Fibroblast of skin of abdomen (primary cell): ENCODE measurements around the gene SERPINA9.
A peak's percentile ranks its signal among the peaks of the same experiment; 100 is the strongest.
"Not testable (repeated sequence)": the region's sequence is repeated elsewhere in the genome, so short reads cannot be mapped to it uniquely, and the experiment has no call there.

Experiments used
- DNase-seq: peaks from one replicate; pipeline ENCODE4 v3.0.0-alpha.2; 2013

Gene SERPINA9

DNA sequence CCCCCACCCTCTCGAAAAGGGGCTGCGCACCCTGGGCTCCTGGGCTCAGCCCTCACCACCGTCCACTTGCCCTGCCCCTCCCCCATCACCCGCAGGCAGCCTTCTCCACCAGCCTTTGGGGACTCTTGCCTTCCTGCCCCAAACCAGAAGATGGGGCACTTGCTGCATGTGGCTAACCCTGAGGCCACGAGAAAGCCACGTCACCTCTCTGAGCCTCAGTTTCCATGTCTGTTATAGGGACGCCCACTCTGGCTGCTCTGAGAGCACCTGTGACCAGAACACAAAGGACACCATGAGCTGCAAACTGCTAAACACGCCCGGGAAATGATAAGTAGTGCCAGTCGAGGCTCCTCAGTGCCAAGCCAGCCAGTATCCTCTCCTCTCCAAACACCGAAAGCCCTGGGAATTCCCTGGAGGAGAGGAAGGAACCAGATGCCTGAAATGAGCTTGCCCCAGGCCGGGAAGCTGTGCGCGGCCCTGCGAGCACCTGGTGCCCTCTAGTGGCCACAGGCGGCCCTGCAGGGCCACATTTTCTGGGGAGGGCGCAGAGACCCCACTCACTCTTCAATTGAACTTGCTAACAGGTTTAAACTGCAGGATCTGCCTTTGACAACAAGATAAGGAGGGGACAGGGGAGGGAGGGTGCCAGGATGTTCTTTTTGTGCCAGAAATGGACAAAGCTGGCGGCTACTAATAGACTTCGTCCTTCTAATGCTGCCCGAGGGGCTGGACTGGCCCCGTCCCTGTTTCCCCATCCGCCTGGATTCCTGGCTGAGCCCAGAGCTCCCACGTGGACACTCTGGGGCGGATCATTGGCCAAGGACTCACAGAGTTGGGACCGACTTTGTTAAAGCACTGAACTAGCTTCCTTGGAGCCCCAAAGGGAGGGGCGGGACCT lies 10.2 kb upstream of the SERPINA9 start:
- peak; percentile 60 for DNase-seq

DNA sequence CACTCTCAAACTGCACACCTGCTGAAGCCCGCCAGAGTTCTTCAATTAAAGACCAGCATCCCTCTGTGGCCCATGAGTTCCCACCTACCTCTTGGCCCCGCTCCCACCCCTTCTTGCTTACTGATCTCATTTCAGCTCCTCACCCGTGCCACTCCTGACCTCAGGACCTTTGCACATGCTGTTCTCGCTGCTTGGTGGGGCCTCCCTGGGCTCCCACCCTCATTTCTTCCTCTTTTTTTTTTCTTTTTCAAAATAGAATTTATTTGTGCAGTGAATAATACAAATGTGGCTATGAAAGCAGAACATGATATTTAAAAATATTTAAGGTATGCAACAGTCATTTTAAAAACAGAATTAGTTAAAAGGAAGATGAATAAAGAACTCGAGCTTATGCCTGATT lies 8.5 kb upstream of the SERPINA9 start:
- no peak for DNase-seq

DNA sequence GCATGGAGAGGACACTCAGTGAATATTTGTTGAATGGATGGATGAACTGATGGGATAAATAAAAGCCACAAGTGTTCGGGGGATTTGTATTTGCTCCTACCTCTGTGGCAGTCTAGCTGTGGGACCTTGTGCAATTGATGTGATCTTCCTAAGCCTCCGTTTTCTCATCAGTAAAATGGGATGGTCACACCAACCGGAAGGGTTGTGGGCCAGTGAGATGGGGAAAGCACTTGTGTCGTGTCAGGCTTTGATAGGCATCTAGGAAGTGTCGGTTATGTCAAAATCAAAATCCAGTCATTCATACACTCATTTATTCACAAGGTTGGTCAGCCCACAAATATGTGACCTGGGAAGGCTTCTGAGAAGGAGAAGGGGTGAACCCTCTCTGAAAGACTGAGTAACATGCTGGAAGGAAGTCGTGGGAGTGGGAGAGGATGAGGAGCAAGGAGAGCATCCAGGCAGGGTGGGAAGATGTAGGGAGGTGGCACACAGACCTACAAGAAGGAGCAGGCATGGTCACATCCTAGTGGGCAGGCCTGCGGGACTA lies 7.8 kb upstream of the SERPINA9 start:
- peak; percentile 21 for DNase-seq

DNA sequence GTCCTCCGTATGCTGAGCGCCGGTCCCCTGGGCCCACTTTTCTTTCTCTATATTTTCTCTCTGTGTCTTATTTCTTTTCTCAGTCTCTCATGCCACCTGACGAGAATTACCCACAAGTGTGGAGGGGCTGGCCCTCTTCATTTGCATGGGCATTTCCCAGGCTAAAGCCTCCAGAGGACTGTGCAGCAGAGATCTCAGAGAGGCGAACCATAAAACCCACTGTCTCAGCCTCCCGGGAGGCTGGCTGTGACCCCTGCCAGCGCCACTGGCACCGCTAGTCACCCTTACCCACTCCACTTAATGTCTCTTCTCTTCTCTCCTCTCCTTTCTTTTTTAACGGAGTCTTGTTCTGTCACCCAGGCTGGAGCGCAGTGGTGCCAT lies 7.1 kb upstream of the SERPINA9 start:
- DNase-seq, result no peak

DNA sequence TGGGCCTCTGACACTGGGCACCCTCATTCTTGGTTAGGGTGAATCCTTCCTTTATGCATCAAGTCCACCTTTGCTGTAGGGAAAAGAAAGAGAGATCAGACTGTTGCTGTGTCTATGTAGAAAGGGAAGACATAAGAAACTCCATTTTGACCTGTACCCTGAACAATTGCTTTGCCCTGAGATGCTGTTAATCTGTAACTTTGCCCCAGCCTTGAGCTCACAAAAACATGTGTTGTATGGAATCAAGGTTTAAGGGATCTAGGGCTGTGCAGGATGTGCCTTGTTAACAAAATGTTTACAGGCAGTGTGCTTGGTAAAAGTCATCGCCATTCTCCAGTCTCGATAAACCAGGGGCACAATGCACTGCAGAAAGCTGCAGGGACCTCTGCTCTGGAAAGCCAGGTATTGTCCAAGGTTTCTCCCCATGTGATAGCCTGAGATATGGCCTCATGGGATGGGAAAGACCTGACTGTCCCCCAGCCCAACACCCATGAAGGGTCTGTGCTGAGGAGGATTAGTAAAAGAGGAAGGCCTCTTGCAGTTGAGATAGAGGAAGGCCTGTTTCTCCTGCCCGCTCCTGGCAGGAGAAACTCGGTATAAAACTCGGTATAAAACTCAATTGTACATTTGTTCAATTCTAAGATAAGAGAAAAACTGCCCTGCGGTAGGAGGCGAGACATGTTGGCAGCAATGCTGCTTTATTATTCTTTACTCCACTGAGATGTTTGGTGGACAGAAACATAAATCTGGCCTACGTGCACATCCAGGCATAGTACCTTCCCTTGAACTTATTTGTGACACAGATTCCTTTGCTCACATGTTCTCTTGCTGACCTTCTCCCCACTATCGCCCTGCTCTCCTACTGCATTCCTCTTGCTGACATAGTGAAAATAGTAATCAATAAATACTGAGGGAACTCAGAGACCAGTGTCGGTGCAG lies 6.4 kb upstream of the SERPINA9 start:
- not testable (repeated sequence) for DNase-seq

DNA sequence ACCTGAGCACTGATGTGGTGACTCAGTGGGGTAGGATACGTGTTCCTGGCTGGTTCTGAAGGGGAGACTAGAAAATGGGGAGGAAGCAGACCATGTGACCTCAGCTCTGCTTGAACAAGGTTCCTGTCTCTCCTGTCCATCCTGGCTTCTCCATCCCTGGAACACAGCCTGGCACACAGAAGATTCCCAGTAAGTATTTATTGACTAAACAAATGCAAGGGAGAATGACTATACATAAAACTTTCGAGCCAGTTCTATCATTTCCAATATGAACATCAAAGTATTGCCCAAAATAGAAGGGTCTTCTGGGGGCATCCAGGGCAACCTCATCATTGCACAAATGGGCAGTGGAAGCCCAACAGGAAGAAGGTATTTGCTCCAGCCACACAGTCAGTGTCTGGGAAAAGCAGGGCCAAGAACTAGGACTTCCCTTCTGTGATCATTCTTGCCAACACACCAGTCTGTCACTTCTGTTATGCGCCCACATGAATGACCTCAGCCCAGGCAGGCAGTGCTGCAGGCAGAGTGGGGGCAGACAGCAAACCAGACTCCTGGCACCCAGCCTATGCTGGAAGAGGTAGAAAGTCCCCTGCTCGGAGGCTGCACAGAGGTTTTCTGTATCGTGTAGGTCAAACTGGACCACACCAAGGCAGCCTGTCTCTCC lies 5.6 kb upstream of the SERPINA9 start:
- peak; percentile 47 for DNase-seq

DNA sequence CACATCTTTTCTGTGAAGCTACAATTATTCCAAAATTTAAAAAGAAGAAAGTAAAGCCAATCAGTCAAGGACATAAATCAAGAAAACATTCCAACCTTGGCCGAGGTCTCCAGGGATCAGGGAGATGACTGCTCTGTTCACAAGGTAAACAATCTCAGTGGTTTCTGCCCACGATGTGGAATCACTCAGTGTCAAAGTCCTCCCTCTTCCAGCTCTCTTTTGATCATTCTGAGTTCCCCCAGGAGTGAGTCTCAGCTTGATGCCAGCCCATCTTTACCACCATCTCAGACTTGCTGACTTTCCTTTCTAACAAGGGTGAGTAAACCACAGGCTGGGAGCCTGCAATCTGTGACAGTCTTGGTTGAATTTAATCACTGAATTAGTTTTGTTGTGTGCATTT lies 4.8 kb upstream of the SERPINA9 start:
- DNase-seq, result peak; percentile 18

DNA sequence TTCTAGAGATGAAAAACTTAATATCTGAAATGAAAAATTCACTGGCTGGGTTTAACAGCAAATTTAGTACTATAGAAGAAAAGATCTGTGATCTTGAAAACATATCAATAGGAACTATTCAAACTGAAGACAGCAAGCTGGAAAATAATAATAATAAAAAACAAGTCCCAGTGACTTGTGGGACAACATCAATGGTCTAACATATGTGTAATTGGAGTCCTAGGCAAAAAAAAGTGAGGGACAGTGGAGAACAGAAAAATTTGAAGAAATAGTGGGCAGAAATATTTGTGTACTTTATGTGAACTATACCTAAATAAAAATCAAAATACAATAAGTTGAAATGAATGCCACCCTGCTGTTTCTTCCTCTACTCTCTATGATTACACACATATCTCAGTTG lies 2.4 kb upstream of the SERPINA9 start:
- DNase-seq, result no peak

DNA sequence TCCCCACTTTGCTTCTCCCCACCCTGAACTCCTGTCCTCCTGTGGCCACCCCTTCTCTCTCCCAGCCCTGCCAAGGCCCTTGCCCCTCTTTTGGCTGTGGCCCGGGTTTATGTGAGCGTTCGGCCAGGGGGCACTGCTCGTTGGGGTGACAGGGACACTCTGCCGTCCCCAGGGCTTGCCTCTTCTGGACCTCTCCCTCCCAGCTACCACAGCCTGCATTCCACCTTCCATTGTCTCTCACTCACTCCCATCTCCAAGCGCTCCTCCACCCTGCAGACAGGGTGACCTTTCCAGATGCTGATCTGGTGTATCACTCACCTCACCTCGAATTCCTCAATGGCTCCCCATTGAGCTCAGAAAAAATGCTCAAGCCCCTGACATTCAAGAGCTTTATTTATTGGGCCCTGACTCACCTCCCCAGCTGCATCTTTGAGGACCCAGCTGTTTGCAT lies 1.4 kb downstream of the SERPINA9 start:
- peak; percentile 37 for DNase-seq

DNA sequence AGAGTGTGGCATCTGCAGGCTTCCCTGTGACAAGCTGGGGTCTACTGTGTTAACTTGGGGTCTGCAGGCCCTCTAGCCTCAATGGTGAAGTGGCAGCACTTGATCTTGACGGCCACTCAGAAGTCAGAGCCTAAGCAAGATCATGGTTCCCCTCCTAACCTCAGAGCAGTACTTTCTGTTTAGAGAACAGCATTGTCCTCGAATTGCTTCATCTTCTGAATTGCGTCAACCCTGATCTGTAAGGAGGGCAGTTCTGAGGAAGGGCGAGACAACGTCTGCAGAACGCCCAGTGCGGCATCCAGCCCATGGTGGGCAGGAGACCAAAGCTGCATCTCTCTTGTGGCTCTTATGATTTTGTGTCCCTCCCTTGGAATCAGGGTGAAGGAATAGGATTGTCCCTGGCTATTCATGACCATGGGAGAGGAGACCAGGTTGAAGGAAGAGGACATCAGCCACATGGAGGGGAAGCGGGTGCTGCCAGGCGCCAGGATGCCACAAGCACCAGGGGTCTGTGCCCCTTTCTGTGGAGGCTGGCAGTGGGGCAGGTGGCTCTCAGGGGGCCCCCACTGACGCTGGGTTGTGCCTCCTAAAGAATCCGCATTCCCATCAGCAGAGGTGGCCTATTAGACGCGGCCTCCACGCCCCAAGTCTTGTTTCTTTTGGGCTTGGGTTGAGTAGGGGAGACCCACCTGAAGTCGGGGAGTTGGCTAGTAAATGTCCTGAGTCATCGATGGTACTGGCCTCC lies 2.2 kb downstream of the SERPINA9 start:
- no peak for DNase-seq

DNA sequence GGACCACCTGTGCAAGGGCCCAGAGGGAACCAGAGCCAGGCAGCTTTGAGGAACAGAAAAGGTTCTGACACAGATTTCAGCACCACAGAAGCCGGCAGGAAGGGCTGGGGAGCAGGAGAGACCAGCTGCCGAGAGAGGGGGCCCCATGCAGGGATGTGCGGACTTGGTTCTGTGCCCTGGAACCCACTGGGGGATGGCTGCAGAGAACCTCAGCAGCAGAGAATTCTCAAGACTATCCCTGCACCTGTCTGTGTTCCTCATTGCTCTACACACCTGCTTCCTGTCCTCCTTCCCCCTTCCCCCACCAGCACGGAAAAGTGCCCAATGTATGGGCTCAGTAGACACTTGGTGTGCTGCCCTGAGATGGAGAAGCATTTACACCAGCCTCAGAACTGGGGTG lies 3.2 kb downstream of the SERPINA9 start:
- DNase-seq, result no peak

DNA sequence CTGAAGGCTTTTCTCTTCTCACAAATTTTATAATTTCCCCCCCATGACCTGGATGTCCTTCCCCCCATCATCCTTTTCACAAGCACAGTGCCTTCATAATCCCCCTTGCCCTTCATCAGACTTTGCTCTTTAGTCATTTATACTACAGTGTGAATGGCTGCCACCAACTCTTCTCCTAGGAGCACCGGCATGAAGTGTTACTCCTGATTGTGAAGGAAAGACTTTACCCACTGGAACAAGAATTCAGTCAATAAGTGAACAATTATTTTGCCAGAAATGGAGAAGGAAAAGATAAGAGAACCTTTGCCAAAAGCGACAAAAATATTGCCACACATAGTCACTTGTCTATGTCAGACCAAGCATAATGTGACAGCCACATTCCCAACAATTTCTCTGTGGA lies 5.0 kb downstream of the SERPINA9 start:
- DNase-seq, result no peak

DNA sequence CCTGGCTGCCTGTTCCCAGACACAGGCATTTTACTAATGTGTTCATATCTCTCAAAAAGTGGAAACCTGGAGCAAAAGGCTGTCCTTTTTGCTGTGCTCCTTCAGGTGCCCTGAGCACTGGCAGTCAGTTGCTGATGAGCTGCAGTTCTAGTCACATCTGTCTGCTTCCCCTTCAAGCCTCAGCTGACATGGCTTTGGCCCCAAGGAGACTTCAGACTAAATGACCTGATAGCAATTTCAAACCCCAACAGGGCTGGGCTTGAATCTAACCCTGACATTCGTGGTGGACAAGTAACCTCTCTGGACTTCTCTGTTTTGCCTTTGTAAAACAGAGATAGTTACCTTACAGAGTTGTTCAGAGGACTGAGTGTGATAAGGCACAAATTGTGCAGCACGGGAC lies 5.7 kb downstream of the SERPINA9 start:
- no peak for DNase-seq

DNA sequence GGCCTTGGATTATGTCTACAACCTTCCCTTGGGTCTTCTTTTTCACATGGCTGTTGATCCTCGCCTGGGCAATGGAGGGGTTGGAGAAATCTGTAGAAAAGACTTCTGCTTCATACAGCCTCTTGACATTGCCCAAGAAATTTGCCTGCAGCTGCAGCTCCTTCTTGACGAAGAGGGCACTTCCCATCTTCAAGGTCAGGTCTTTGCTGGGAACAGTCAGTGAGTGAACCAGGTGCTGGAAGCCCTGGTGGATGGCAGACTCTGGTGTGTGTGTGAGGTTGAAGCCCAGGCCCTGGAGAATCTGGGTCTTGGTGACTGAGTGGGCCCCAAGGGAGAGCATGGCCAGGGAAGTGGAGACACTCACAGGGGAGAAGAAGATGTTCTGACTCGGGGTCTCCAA lies 6.7 kb downstream of the SERPINA9 start:
- DNase-seq, result no peak

DNA sequence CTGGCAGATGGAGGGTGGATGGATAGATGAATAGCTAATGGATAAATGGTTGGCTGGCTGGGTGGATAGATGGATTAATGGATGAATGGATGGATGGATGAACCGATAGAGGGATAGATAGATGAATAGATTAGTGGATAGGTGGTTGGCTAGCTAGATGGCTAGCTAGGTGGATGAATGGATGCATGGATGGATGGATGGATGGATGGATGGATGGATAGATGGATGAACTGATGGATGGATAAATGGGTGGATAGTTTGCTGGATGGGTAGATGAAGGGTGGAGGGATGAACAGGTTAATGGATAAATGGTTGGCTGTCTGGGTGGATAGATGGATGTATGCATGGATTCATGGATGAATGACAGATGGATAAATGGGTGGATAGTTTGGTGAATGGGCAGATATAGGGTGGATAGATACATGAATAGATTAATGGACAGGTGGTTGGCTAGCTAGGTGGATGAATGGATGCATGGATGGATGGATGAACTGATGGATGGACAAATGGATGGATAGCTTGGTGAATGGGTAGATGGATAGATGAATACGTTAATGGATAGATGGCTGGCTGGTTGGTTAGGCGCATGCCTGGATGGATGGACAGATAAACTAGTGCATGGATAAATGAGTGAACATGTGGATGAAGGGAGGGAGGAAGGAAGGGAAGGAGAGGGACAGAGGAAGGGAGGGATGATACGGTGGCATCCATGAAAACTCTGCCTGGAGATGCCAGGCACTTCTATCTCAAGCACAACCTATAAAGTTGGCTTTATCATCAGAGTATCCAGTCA lies 8.1 kb downstream of the SERPINA9 start:
- DNase-seq, result no peak

DNA sequence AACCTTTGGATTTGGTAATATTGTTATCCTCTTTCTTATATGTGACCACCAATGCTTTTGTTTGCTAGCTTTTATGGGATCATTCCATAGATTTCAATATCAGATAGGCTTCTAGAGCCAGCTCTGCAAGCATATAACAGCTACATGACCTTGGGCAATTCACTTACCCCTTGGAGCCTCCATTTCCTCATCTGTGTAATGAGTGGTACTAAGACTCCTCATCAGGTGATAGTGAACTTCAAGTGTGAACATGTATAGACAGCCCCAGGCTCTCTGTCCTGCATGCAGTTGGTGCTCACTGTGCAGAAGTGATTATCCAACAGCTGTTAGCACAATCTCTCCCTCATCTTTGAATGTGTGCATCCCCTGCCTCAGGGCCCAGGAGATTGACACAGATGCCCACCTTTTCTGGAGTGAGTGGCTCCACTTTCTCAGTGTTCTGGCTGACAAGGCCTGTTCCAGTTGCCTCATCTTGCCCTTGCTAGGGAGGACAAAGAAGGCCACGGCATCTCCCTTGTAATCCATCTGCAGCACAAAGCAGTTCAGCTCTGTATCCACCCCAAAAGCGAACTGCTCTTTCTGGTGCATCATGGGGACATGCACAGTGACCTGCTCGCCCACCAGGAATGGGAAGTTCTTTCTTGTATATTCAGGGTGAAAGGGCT lies 9.2 kb downstream of the SERPINA9 start:
- DNase-seq, result no peak

DNA sequence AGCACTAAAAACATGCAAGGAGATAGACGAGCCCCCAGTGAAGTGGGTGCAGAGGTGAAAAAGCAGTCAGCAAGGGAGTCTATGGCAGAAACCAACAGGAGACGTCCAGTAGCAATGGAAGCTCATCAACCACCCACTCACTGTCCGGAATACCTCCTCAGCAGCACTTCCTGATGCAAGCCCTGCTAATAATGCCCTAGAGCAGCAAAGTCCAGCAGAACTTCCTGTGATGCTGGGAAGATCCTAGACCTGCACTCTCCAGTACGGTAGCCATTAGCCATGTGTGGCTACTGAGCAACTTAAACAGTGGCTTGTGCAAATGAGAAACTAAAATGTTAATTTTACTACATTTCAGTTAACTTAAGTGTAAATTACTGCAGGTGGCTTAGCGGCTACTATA lies 11.0 kb downstream of the SERPINA9 start:
- no peak for DNase-seq

DNA sequence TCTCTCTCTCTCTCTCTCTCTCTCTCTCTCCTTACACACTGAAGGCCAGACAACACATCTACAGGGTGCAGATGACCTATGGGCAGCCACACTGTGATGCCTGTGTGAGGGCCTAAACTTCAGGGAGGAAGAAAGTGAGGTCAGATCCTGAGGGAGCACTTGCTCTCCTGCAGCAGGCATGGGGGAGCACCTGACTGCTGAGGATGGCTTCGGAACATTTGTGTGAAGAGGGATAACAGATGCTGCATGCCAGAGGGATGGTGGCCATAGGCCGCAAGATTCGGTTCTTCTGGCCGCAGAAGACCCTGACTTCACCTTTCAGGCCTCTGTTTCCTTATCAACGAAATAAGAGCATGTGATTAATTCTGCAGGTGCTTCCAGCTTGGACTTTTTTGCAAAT lies 11.7 kb downstream of the SERPINA9 start:
- DNase-seq, result no peak

DNA sequence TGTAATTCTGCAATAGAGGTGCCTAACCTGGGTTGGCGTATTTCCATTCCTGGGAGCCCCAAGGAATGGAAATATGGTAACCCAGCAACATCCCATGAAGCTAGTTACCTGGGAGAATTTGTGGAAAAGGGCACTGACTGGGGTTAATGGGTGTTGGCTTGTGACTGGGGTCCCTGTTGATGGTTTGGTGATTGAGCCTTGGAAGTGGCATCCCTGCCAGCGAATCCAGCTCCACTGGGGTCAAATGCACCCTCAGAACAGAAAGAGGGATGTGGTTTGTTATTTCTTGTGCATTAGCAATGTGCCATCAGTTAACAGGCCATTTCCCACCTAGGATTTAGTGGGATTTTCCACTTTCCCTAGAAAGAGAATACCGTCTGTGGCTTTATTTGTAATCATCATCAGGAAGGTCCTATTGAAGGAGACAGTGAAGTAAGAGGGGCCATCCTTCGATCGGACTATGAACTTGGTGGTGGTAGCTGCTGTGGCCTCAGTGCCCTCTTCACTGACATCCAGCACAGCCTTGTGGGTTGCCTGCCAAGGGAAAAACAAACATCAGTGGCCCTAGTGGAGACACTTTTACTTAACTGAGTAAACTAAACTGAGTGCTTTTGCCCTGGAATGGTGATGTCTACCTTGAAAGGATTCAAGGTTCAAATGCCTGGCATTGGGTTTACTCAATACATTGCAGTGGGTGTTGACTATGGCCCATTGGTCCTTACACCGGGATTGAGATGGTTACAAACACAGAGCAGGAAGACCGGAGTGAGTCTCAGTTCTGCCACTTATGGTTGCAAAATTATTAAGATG lies 13.0 kb downstream of the SERPINA9 start:
- DNase-seq, result no peak

DNA sequence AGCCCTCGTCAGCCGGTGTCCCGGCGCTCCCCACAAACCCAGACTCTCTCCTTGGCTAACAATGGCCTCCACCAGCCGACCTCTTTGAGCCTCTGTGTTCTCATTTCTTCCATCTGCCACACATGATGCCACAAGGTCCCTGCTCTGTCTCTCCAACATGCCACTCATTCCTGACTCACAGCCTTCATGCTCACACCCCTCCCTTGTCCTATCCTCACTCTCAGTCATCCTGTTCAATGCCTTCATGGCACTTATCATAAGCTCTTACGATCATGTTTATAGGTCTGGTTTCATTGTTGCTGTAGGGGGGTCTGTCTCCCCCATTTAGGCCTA lies 13.8 kb downstream of the SERPINA9 start:
- no peak for DNase-seq
